GM12891 (cell line): ENCODE results near the gene CHPF.

Experiments
- PAX5 ChIP-seq: IDR thresholded peaks from 2 replicates; pipeline ENCODE4 v1.6.1; 2011; ENCODE audit warnings: low read length, moderate library complexity, mild to moderate bottlenecking; ENCODE audit not compliant: insufficient read depth, severe bottlenecking
- POLR2A ChIP-seq: IDR thresholded peaks from 2 replicates; pipeline ENCODE4 v1.6.1; 2011; ENCODE audit warnings: low read depth, low read length, control low read depth
- POLR2AphosphoS5 ChIP-seq: IDR thresholded peaks from 2 replicates; pipeline ENCODE4 v1.6.1; 2011; ENCODE audit warnings: low read depth, low read length, control low read depth
- POU2F2 ChIP-seq: IDR thresholded peaks from 2 replicates; pipeline ENCODE4 v1.6.1; 2011; ENCODE audit warnings: low read depth, mild to moderate bottlenecking, control low read depth, low read length, moderate library complexity
- SPI1 ChIP-seq: IDR thresholded peaks from 2 replicates; pipeline ENCODE4 v1.6.1; 2011; ENCODE audit warnings: low read depth, low read length, control low read depth
- TAF1 ChIP-seq: IDR thresholded peaks from 2 replicates; pipeline ENCODE4 v1.6.1; 2011; ENCODE audit warnings: low read depth, low read length, control low read depth

DNA sequence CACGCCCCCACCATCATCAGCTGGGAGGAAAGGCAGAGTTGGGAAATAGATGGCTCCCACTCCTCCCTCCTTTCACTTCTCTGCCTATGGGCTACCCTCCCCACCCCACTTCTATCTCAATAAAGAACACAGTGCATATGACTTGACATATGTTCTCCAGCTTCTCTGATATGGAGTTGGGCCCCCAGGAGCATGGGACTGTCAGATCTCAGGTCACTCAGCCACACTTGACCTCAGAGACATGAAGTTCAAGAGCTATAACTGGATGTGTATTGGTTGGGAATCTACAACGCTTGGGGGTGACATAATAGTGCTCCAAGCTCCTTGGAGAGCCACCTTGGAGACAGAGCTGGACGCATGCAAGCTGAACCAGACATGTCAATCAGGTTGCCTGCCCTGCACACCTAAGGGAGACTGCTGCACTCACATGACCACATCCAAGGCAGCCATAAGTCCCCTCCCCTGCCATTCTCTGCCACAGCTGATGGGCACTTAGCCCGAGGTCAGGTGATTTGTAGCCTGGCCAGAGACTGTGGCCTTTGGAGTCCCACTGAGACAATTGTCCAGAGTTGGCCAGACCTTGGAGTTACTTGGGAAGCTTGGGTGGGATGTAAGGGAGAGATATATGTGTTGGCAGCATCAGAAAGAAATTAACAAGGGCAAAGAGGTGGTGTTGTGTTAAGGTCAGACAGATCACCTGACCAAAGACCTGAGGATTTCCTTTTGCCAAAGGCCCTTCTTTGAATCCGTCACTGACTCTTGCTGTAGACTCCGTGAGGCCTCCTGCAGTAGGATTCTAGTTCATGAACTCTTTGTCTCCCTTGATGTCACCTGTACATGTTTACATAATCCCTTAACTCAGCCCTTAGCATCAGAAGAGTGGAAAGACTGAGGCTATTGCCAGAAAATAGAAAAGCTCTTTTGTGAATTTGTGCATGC, 32.2 kb upstream of the CHPF start:
- TF ChIP-seq POLR2A (no peak), TAF1 (no peak), POLR2AphosphoS5 (no peak), POU2F2 (no peak), PAX5 (no peak), SPI1 (no peak)
